MG63 (cell line): ENCODE data around the gene SNRPA1. TPM values are rescaled to one million over a fixed set of nuclear protein-coding genes. Genes with fewer than 3 reads are reported as not detected.
A peak's percentile ranks its signal among the peaks of the same experiment; 100 is the strongest.

Experiments used
- DNase-seq: peaks from one replicate; pipeline ENCODE4 v3.0.0-alpha.2; 2020
- H3K27me3 ChIP-seq: fragments of 250-450 bp; sonication (Bioruptor Pico); 2 replicates; pipeline ENCODE4 v1.5.1; 2020; ENCODE audit warnings: mild to moderate bottlenecking, moderate library complexity
- H3K36me3 ChIP-seq: fragments of 250-450 bp; sonication (Bioruptor Pico); 2 replicates; pipeline ENCODE4 v1.5.1; 2020; ENCODE audit warnings: mild to moderate bottlenecking, moderate library complexity
- H3K4me3 ChIP-seq: fragments of 250-450 bp; sonication (Bioruptor Pico); 2 replicates; pipeline ENCODE4 v1.5.1; 2020; ENCODE audit warnings: mild to moderate bottlenecking, moderate library complexity
- H3K9me3 ChIP-seq: fragments of 250-450 bp; sonication (Bioruptor Pico); 2 replicates; pipeline ENCODE4 v1.5.1; 2020; ENCODE audit warnings: mild to moderate bottlenecking, moderate library complexity
- total RNA-seq: library from RNA; depleted of rRNA; stranded (reverse); fragments of >200 nt; shearing (Covaris generic); gene quantifications from 2 replicates; pipeline ENCODE4 v1.2.3, GENCODE V29; 2014; ENCODE audit warnings: low replicate concordance

Gene SNRPA1
- total RNA-seq, 1 experiment from 2014 or later: 134 TPM

- no peak overlapping the region for H3K4me3 ChIP-seq
- H3K9me3 ChIP-seq: no peaks in the 10 kb centered on the region
- peaks cover 3% of the 10 kb centered on the region for H3K36me3 ChIP-seq
- no peak for DNase-seq
- peaks cover 3% of the 10 kb centered on the region; the same call in 1 of the 2 replicates for H3K27me3 ChIP-seq
These were observed 39.3 kb downstream of the SNRPA1 start for GRCh38 chr15:101255615-101256241.

- Histone ChIP-seq H3K9me3 (no peaks in the 10 kb centered on the region), H3K27me3 (peaks cover 3% of the 10 kb centered on the region; the same call in 1 of the 2 replicates), H3K4me3 (no peak overlapping the region), H3K36me3 (peaks cover 10% of the 10 kb centered on the region)
- no peak for DNase-seq
These were observed 40.0 kb downstream of the SNRPA1 start for GRCh38 chr15:101255051-101255395.

GRCh38 chr15:101254157-101255050, 40.6 kb downstream of the SNRPA1 start:
- Histone ChIP-seq H3K27me3 (peaks cover 3% of the 10 kb centered on the region; the same call in 1 of the 2 replicates), H3K4me3 (no peak overlapping the region), H3K9me3 (no peaks in the 10 kb centered on the region), H3K36me3 (peaks cover 16% of the 10 kb centered on the region)
- no peak for DNase-seq

- H3K4me3 ChIP-seq: peak overlapping the region; percentile 66
- H3K36me3 ChIP-seq: peaks cover 26% of the 10 kb centered on the region
- no peaks in the 10 kb centered on the region for H3K27me3 ChIP-seq
- no peaks in the 10 kb centered on the region for H3K9me3 ChIP-seq
- DNase-seq: no peak
These were observed 42.2 kb downstream of the SNRPA1 start for GRCh38 chr15:101252836-101253235.

- Histone ChIP-seq H3K27me3 (no peaks in the 10 kb centered on the region), H3K4me3 (peak within 1 kb of the TSS; percentile 75), H3K36me3 (peaks cover 33% of the 10 kb centered on the region), H3K9me3 (no peaks in the 10 kb centered on the region)
- peak; percentile 94 for DNase-seq
These were observed 42.9 kb downstream of the SNRPA1 start, which contains the start of gene CHSY1 for GRCh38 chr15:101251830-101252820. Gene CHSY1, minus strand, starts transcription at chr15:101252048. Its CDS starts 592 bp downstream, at chr15:101251456.

- Histone ChIP-seq H3K9me3 (no peaks in the 10 kb centered on the region), H3K36me3 (peaks cover 43% of the 10 kb centered on the region), H3K27me3 (no peaks in the 10 kb centered on the region), H3K4me3 (peak overlapping the region; percentile 75)
- DNase-seq: peak; percentile 58
These were observed 43.9 kb downstream of the SNRPA1 start for GRCh38 chr15:101250873-101251829.

- DNase-seq: no peak
These were observed 44.7 kb downstream of the SNRPA1 start for GRCh38 chr15:101250341-101250831.

GRCh38 chr15:101248274-101248673, 46.8 kb downstream of the SNRPA1 start:
- no peak overlapping the region for H3K4me3 ChIP-seq
- no peaks in the 10 kb centered on the region for H3K27me3 ChIP-seq
- DNase-seq: no peak
- peaks cover 61% of the 10 kb centered on the region for H3K36me3 ChIP-seq
- no peaks in the 10 kb centered on the region for H3K9me3 ChIP-seq

More at GRCh38 chr15:101250341-101250831, 44.7 kb downstream of the SNRPA1 start:
- peak overlapping the region; percentile 75 for H3K4me3 ChIP-seq
- H3K27me3 ChIP-seq: no peaks in the 10 kb centered on the region
- H3K36me3 ChIP-seq: peaks cover 50% of the 10 kb centered on the region
- H3K9me3 ChIP-seq: no peaks in the 10 kb centered on the region

- DNase-seq: no peak
- Histone ChIP-seq H3K4me3 (no peak overlapping the region), H3K9me3 (no peaks in the 10 kb centered on the region), H3K27me3 (no peaks in the 10 kb centered on the region), H3K36me3 (peaks cover 71% of the 10 kb centered on the region)
These were observed 48.0 kb downstream of the SNRPA1 start for GRCh38 chr15:101246824-101247745.

- H3K9me3 ChIP-seq: no peaks in the 10 kb centered on the region
- H3K27me3 ChIP-seq: no peaks in the 10 kb centered on the region
- H3K36me3 ChIP-seq: peaks cover 78% of the 10 kb centered on the region
- no peak overlapping the region for H3K4me3 ChIP-seq
- no peak for DNase-seq
These were observed 48.7 kb downstream of the SNRPA1 start for GRCh38 chr15:101246391-101246790.

- DNase-seq: no peak
- Histone ChIP-seq H3K9me3 (no peaks in the 10 kb centered on the region), H3K36me3 (peaks cover 79% of the 10 kb centered on the region), H3K4me3 (no peak overlapping the region), H3K27me3 (no peaks in the 10 kb centered on the region)
These were observed 50.0 kb downstream of the SNRPA1 start for GRCh38 chr15:101244889-101245668.

- Histone ChIP-seq H3K36me3 (peaks cover 77% of the 10 kb centered on the region), H3K27me3 (no peaks in the 10 kb centered on the region), H3K9me3 (no peaks in the 10 kb centered on the region), H3K4me3 (no peak overlapping the region)
- no peak for DNase-seq
These were observed 50.8 kb downstream of the SNRPA1 start for GRCh38 chr15:101244036-101244781.

- Histone ChIP-seq H3K27me3 (no peaks in the 10 kb centered on the region), H3K36me3 (peaks cover 80% of the 10 kb centered on the region), H3K4me3 (no peak overlapping the region), H3K9me3 (no peaks in the 10 kb centered on the region)
- DNase-seq: no peak
These were observed 51.6 kb downstream of the SNRPA1 start for GRCh38 chr15:101243420-101243819.
